MCF 10A (cell line): ENCODE results near the gene ABLIM2. TPM values are rescaled to one million over a fixed set of nuclear protein-coding genes. Genes with fewer than 3 reads are reported as not detected.

Source experiments
- BruUV-seq: library from RNA; stranded (reverse); fragments of 400-500 nt; replicated peaks from 2 replicates; lab custom pipeline; 2021; lab: Mats Ljungman, UMichigan
- CTCF ChIA-PET: fragments of 300-600 bp; sonication (Branson Sonifier 250); formaldehyde crosslinking; extraction: SDS; loops from one replicate; lab custom pipeline; 2021; ENCODE audit warnings: antibody characterized with exemption, inconsistent platforms; lab: Yijun Ruan, JAX
- POLR2A ChIA-PET: fragments of 300-600, 350-650 bp; sonication (Branson Sonifier 250); formaldehyde crosslinking; extraction: SDS; loops from one replicate; lab custom pipeline; 2020; ENCODE audit warnings: antibody characterized with exemption, inconsistent platforms; lab: Yijun Ruan, JAX
- DNase-seq: peaks from one replicate; pipeline ENCODE4 v3.0.0-alpha.2; 2018; ENCODE audit not compliant: unreplicated experiment
- H3K27ac Mint-ChIP-seq: one replicate; pipeline ENCODE4 v1.8.0; 2022; ENCODE audit warnings: mild to moderate bottlenecking, low read depth, mixed read lengths; ENCODE audit not compliant: unreplicated experiment
- H3K27me3 Mint-ChIP-seq: one replicate; pipeline ENCODE4 v1.8.0; 2022; ENCODE audit warnings: mixed read lengths; ENCODE audit not compliant: insufficient read depth, unreplicated experiment
- H3K36me3 Mint-ChIP-seq: one replicate; pipeline ENCODE4 v1.8.0; 2022; ENCODE audit warnings: mild to moderate bottlenecking, moderate library complexity, mixed read lengths; ENCODE audit not compliant: insufficient read depth, unreplicated experiment
- H3K4me1 Mint-ChIP-seq: one replicate; pipeline ENCODE4 v1.8.0; 2022; ENCODE audit warnings: mixed read lengths; ENCODE audit not compliant: insufficient read depth, unreplicated experiment
- H3K4me3 Mint-ChIP-seq: one replicate; pipeline ENCODE4 v1.8.0; 2022; ENCODE audit warnings: mild to moderate bottlenecking, moderate library complexity, mixed read lengths; ENCODE audit not compliant: unreplicated experiment
- H3K9me3 Mint-ChIP-seq: one replicate; pipeline ENCODE4 v1.8.0; 2022; ENCODE audit warnings: mixed read lengths; ENCODE audit not compliant: unreplicated experiment
- intact Hi-C: fragments of 100-400 bp; cut with micrococcal nuclease; formaldehyde crosslinking; loops from 2 replicates; pipeline ENCODE4 v1.14.1; 2022
- total RNA-seq: library from RNA; stranded (reverse); gene quantifications from 2 replicates; pipeline ENCODE4 v1.2.3, GENCODE V29; 2022
- TF ChIP-seq, protein P1 (sequence below): fragments of 200-600 bp; IDR thresholded peaks from one replicate; pipeline ENCODE4 v1.8.0; 2022; ENCODE audit warnings: antibody characterized with exemption, mild to moderate bottlenecking; ENCODE audit not compliant: unreplicated experiment

The ABLIM2 gene
- total RNA-seq, 1 experiment from 2014 or later: 5.3 TPM

DNA sequence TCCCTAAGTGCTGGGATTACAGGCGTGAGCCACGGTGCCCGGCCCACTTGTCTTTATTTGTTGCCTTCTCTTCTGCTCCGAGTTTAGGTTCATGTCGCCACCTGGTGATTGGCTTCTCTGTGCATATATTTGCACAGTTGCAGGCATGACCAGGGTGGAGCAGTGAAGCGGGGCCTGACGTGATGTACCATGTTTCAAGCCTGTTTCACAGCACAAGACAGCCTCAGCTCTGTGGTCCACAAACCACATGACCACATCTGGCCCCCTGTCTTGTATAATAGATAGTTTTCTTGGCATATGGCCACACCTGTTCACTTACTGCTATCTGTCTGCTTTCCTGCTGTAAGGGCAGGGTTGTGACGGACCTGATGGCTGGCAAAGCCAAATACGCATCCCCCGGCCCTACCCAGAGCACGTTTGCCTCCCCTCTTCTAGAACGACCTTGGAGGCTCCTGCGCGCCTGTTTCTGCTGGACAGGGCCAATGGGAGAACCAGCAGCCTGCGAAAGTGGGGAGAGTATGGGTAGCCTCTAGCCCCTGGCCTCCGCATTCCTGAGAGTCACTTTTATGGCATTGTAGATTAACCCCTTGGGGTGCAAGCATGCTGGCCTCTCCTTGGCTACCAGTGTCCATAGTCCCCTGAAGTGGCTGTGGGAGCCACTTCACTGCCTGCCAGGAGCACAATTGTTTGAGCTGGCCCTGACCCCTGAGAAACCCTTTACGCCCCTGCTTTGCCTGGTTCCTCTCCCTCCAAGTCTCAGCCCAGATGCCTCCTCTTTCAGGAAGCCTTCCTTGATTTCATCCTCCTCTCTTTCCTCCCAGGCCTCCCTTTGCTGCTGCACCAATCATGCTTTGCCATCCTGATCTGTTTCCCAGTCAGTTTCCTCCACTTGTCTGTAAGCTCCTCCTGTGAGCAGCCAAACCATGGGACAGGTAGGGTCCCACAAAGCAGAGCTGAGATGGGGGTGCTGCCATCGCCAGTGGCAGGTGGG, 34.4 kb upstream of the ABLIM2 start:
- peaks cover 30% of the 10 kb centered on the region for H3K4me1 Mint-ChIP-seq
- BruUV-seq: no TSS peak
- TF ChIP-seq, protein P1, sequence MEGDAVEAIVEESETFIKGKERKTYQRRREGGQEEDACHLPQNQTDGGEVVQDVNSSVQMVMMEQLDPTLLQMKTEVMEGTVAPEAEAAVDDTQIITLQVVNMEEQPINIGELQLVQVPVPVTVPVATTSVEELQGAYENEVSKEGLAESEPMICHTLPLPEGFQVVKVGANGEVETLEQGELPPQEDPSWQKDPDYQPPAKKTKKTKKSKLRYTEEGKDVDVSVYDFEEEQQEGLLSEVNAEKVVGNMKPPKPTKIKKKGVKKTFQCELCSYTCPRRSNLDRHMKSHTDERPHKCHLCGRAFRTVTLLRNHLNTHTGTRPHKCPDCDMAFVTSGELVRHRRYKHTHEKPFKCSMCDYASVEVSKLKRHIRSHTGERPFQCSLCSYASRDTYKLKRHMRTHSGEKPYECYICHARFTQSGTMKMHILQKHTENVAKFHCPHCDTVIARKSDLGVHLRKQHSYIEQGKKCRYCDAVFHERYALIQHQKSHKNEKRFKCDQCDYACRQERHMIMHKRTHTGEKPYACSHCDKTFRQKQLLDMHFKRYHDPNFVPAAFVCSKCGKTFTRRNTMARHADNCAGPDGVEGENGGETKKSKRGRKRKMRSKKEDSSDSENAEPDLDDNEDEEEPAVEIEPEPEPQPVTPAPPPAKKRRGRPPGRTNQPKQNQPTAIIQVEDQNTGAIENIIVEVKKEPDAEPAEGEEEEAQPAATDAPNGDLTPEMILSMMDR: peak; percentile 44
- ChIA-PET POLR2A (interaction anchor here (1.0 to 2.5 kb wide), 3 partner anchors 9 to 16 kb away, joined by 3 to 18 read pairs (median 8); no protein-coding TSS in a partner anchor), CTCF (interaction anchor here (0.5 to 8.9 kb wide), 12 partner anchors 11 to 1172 kb away, joined by 3 to 185 read pairs (median 4); no protein-coding TSS in a partner anchor)
- peak; percentile 76 for DNase-seq
- H3K9me3 Mint-ChIP-seq: no peaks in the 10 kb centered on the region
- H3K4me3 Mint-ChIP-seq: no peak overlapping the region
- H3K27ac Mint-ChIP-seq: no peak overlapping the region
- intact Hi-C loops: loop anchor here (1.0 kb wide), 1 partner anchor 17 kb away; no protein-coding TSS in a partner anchor
- no peaks in the 10 kb centered on the region for H3K27me3 Mint-ChIP-seq
- no peaks in the 10 kb centered on the region for H3K36me3 Mint-ChIP-seq

DNA sequence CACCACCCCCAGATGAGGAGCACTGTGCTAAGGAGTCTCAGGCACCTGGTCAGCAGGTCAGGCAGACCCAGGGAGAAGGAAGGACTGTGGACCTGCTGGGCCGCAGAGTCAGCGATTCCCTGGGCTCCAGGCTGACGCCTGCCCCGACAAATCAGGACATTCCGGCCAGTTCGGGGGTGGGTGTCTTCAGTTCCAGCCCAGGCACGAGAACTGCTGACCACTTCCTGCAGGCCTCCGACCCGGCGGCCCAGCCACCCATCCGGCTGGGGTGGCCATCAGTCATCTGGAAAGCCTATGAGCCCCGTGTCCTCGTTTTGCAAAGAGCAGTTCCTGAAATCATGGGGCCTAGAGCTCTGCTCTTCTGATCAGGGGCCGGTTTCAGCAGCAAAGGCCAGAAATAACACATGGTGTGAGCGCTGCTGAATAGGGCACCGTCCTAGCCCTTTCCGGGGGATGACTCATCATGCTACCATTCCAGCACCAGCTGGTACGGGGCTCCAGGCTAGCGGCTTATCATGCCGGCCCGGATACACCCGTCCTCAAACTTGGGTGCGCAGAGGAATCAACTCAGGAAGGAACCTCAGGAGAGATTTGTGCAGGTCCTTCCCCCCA, 32.6 kb upstream of the ABLIM2 start:
- POLR2A ChIA-PET: interaction anchor here (0.6 to 2.5 kb wide), 6 partner anchors 8 to 246 kb away, joined by 4 to 18 read pairs (median 6); partner anchors contain the start of gene SH3TC1
- peak; percentile 94 for DNase-seq
- Mint-ChIP-seq H3K9me3 (no peaks in the 10 kb centered on the region), H3K27me3 (no peaks in the 10 kb centered on the region), H3K4me3 (peak overlapping the region; percentile 13), H3K27ac (peak overlapping the region; percentile 83), H3K36me3 (no peaks in the 10 kb centered on the region), H3K4me1 (peaks cover 34% of the 10 kb centered on the region)
- no TSS peak for BruUV-seq
- TF ChIP-seq, protein P1: no peak
- CTCF ChIA-PET: interaction anchor here (0.7 to 8.9 kb wide), 5 partner anchors 10 to 34 kb away, joined by 3 to 185 read pairs (median 4); no protein-coding TSS in a partner anchor
- intact Hi-C loops: loop anchor here (1.0 kb wide), 1 partner anchor 8 kb away; no protein-coding TSS in a partner anchor

GRCh38 chr4:8189551-8190466, 31.2 kb upstream of the ABLIM2 start:
- no TSS peak for BruUV-seq
- TF ChIP-seq, protein P1: no peak
- intact Hi-C loops: loop anchor here (10.0 kb wide), 1 partner anchor 385 kb away; no protein-coding TSS in a partner anchor
- POLR2A ChIA-PET: interaction anchor here (1.7 kb wide), 1 partner anchor 9 kb away, joined by 5 read pairs; the partner anchor contains the start of gene SH3TC1
- CTCF ChIA-PET: interaction anchor here (8.9 kb wide), 1 partner anchor 12 kb away, joined by 185 read pairs; no protein-coding TSS in a partner anchor
- DNase-seq: no peak
- no peaks in the 10 kb centered on the region for H3K27me3 Mint-ChIP-seq
- peaks cover 34% of the 10 kb centered on the region for H3K4me1 Mint-ChIP-seq
- H3K9me3 Mint-ChIP-seq: no peaks in the 10 kb centered on the region
- no peak overlapping the region for H3K4me3 Mint-ChIP-seq
- peak overlapping the region; percentile 41 for H3K27ac Mint-ChIP-seq
- no peaks in the 10 kb centered on the region for H3K36me3 Mint-ChIP-seq
